GM18909 (cell line): Measurements from ENCODE around the gene FEN1.

Source experiments
- ATAC-seq: cut with Tn5 transposase; IDR thresholded peaks from one replicate; pipeline ENCODE4 v1.9.1; 2021; ENCODE audit warnings: mild to moderate bottlenecking; ENCODE audit not compliant: unreplicated experiment, poor library complexity

FEN1 gene

GRCh38 chr11:61793083-61793828 is 545 bp downstream of the FEN1 start:
- ATAC-seq: peak; percentile 30

GRCh38 chr11:61793829-61794204 is 1.1 kb downstream of the FEN1 start:
- no peak for ATAC-seq

- ATAC-seq: no peak
Measured at GRCh38 chr11:61794579-61794978, 1.9 kb downstream of the FEN1 start.

- no peak for ATAC-seq
Measured at GRCh38 chr11:61795459-61795858, 2.7 kb downstream of the FEN1 start.

GRCh38 chr11:61795876-61796526 is 3.3 kb downstream of the FEN1 start:
- ATAC-seq: no peak

- ATAC-seq: no peak
Measured at GRCh38 chr11:61797263-61797944, 4.7 kb downstream of the FEN1 start.

GRCh38 chr11:61799665-61800284 is 7.1 kb downstream of the FEN1 start:
- no peak for ATAC-seq

GRCh38 chr11:61800331-61801281 is 7.9 kb downstream of the FEN1 start:
- no peak for ATAC-seq

- ATAC-seq: no peak
Measured at GRCh38 chr11:61802605-61803004, 9.9 kb downstream of the FEN1 start.

GRCh38 chr11:61803889-61804647 is 11.4 kb downstream of the FEN1 start:
- no peak for ATAC-seq

- no peak for ATAC-seq
Measured at GRCh38 chr11:61805146-61805545, 12.4 kb downstream of the FEN1 start.

GRCh38 chr11:61806785-61807184 is 14.1 kb downstream of the FEN1 start:
- no peak for ATAC-seq

GRCh38 chr11:61810671-61811175 is 18.0 kb downstream of the FEN1 start:
- ATAC-seq: no peak

- ATAC-seq: no peak
Measured at GRCh38 chr11:61811831-61812230, 19.1 kb downstream of the FEN1 start.

- ATAC-seq: no peak
Measured at GRCh38 chr11:61812736-61813411, 20.2 kb downstream of the FEN1 start.

- ATAC-seq: no peak
Measured at GRCh38 chr11:61814247-61814957, 21.7 kb downstream of the FEN1 start.

GRCh38 chr11:61814958-61815789 is 22.5 kb downstream of the FEN1 start:
- ATAC-seq: peak; percentile 62
